Mucosa of rectum (tissue), 2 donors: ENCODE results near the gene B3GNT2.
"Not testable (repeated sequence)": the region's sequence is repeated elsewhere in the genome, so short reads cannot be mapped to it uniquely, and the experiment has no call there.

ENCODE experiments used
- H3K27ac ChIP-seq, 2 donors: one replicate each; pipeline ENCODE4 v1.7.0; 2013; ENCODE audit warnings: inconsistent platforms in 2 of 2, low read depth in 2 of 2, low read length in 2 of 2
- H3K27me3 ChIP-seq, 2 donors: one replicate each; pipeline ENCODE4 v1.7.0; 2013; ENCODE audit warnings: low read length in 2 of 2; ENCODE audit not compliant: control insufficient read depth in 2 of 2, insufficient read depth in 2 of 2
- H3K36me3 ChIP-seq, 2 donors: one replicate each; pipeline ENCODE4 v1.7.0; 2013; ENCODE audit warnings: low read length in 2 of 2; ENCODE audit not compliant: control insufficient read depth in 2 of 2, insufficient read depth in 2 of 2
- H3K4me1 ChIP-seq, 2 donors: one replicate each; pipeline ENCODE4 v1.7.0; 2013; ENCODE audit warnings: low read length in 2 of 2, mild to moderate bottlenecking in 1 of 2; ENCODE audit not compliant: control insufficient read depth in 2 of 2, insufficient read depth in 2 of 2
- H3K4me3 ChIP-seq, 2 donors: one replicate each; pipeline ENCODE4 v1.7.0; 2013; ENCODE audit warnings: low read length in 2 of 2
- H3K9ac ChIP-seq, 2 donors: one replicate each; pipeline ENCODE4 v1.7.0; 2013; ENCODE audit warnings: low read length in 2 of 2, low read depth in 1 of 2, mild to moderate bottlenecking in 1 of 2
- H3K9me3 ChIP-seq, 2 donors: one replicate each; pipeline ENCODE4 v1.7.0; 2013; ENCODE audit warnings: low read length in 2 of 2; ENCODE audit not compliant: control insufficient read depth in 2 of 2
- donor health status: healthy.
- donor health status: Normal muscosa, but diverticular disease.

Gene B3GNT2

GRCh38 chr2:62160691-62161090, 35.2 kb upstream of the B3GNT2 start:
- H3K9ac ChIP-seq, H3K4me1 ChIP-seq, H3K27ac ChIP-seq, H3K4me3 ChIP-seq, H3K9me3 ChIP-seq, H3K27me3 ChIP-seq, H3K36me3 ChIP-seq: not testable (repeated sequence)

- Histone ChIP-seq H3K9me3 (no peaks in the 10 kb centered on the region), H3K27me3 (no peaks in the 10 kb centered on the region), H3K9ac (no peak overlapping the region), H3K36me3 (no peaks in the 10 kb centered on the region), H3K4me1 (peaks cover 0 to 3% of the 10 kb centered on the region in 2 donors), H3K4me3 (no peak overlapping the region), H3K27ac (no peak overlapping the region)
Observed at GRCh38 chr2:62163106-62163831, 32.6 kb upstream of the B3GNT2 start.

GRCh38 chr2:62163834-62164233, 32.1 kb upstream of the B3GNT2 start:
- Histone ChIP-seq H3K9ac (no peak overlapping the region), H3K9me3 (no peaks in the 10 kb centered on the region), H3K27ac (no peak overlapping the region), H3K4me1 (peaks cover 0 to 3% of the 10 kb centered on the region in 2 donors), H3K27me3 (no peaks in the 10 kb centered on the region), H3K36me3 (no peaks in the 10 kb centered on the region), H3K4me3 (no peak overlapping the region)

GRCh38 chr2:62175728-62176127, 20.2 kb upstream of the B3GNT2 start:
- Histone ChIP-seq H3K27me3 (no peaks in the 10 kb centered on the region), H3K9me3 (no peaks in the 10 kb centered on the region), H3K36me3 (no peaks in the 10 kb centered on the region), H3K4me1 (no peaks in the 10 kb centered on the region), H3K4me3 (no peak overlapping the region), H3K9ac (no peak overlapping the region), H3K27ac (no peak overlapping the region)

- Histone ChIP-seq H3K27ac (no peak overlapping the region), H3K9ac (no peak overlapping the region), H3K9me3 (no peaks in the 10 kb centered on the region), H3K4me1 (no peaks in the 10 kb centered on the region), H3K36me3 (no peaks in the 10 kb centered on the region), H3K4me3 (no peak overlapping the region), H3K27me3 (no peaks in the 10 kb centered on the region)
Observed at GRCh38 chr2:62176801-62177200, 19.1 kb upstream of the B3GNT2 start.

- Histone ChIP-seq H3K27ac (no peak overlapping the region), H3K4me1 (no peaks in the 10 kb centered on the region), H3K27me3 (no peaks in the 10 kb centered on the region), H3K9ac (no peak overlapping the region), H3K4me3 (no peak overlapping the region), H3K9me3 (no peaks in the 10 kb centered on the region), H3K36me3 (no peaks in the 10 kb centered on the region)
Observed at GRCh38 chr2:62177392-62178049, 18.4 kb upstream of the B3GNT2 start.

GRCh38 chr2:62178741-62179271, 17.1 kb upstream of the B3GNT2 start:
- Histone ChIP-seq H3K9ac (no peak overlapping the region), H3K4me3 (no peak overlapping the region), H3K27ac (no peak overlapping the region), H3K4me1 (no peaks in the 10 kb centered on the region), H3K9me3 (no peaks in the 10 kb centered on the region), H3K36me3 (no peaks in the 10 kb centered on the region), H3K27me3 (no peaks in the 10 kb centered on the region)

- no peaks in the 10 kb centered on the region for H3K36me3 ChIP-seq
- H3K9me3 ChIP-seq, result no peaks in the 10 kb centered on the region
- no peak overlapping the region for H3K4me3 ChIP-seq
- H3K27me3 ChIP-seq, result no peaks in the 10 kb centered on the region
- no peak overlapping the region for H3K9ac ChIP-seq
- H3K27ac ChIP-seq, result no peak overlapping the region
- no peaks in the 10 kb centered on the region for H3K4me1 ChIP-seq
Observed at GRCh38 chr2:62180975-62181374, 14.9 kb upstream of the B3GNT2 start.

GRCh38 chr2:62181843-62182242, 14.1 kb upstream of the B3GNT2 start:
- no peak overlapping the region for H3K4me3 ChIP-seq
- no peak overlapping the region for H3K27ac ChIP-seq
- no peaks in the 10 kb centered on the region for H3K27me3 ChIP-seq
- H3K9me3 ChIP-seq, result no peaks in the 10 kb centered on the region
- no peak overlapping the region for H3K9ac ChIP-seq
- no peaks in the 10 kb centered on the region for H3K4me1 ChIP-seq
- H3K36me3 ChIP-seq, result no peaks in the 10 kb centered on the region

GRCh38 chr2:62184512-62185230, 11.2 kb upstream of the B3GNT2 start:
- Histone ChIP-seq H3K27ac (no peak overlapping the region), H3K9ac (no peak overlapping the region), H3K9me3 (no peaks in the 10 kb centered on the region), H3K36me3 (no peaks in the 10 kb centered on the region), H3K4me3 (no peak overlapping the region), H3K27me3 (no peaks in the 10 kb centered on the region), H3K4me1 (no peaks in the 10 kb centered on the region)
